HG02642 (cell line): ENCODE results near the gene HEG1.

ENCODE experiments used
- ATAC-seq: cut with Tn5 transposase; IDR thresholded peaks from one replicate; pipeline ENCODE4 v1.9.1; 2021; ENCODE audit warnings: mild to moderate bottlenecking; ENCODE audit not compliant: unreplicated experiment, poor library complexity

HEG1 gene

GRCh38 chr3:125051715-125052581 is 3.8 kb downstream of the HEG1 start:
- ATAC-seq, result no peak

GRCh38 chr3:125051205-125051604 is 4.6 kb downstream of the HEG1 start:
- no peak for ATAC-seq

GRCh38 chr3:125050488-125051090 is 5.2 kb downstream of the HEG1 start:
- ATAC-seq, result no peak

- ATAC-seq, result no peak
These were observed 7.5 kb downstream of the HEG1 start for GRCh38 chr3:125048282-125048681.

GRCh38 chr3:125045965-125046364 is 9.8 kb downstream of the HEG1 start:
- no peak for ATAC-seq

GRCh38 chr3:125045194-125045593 is 10.6 kb downstream of the HEG1 start:
- no peak for ATAC-seq

GRCh38 chr3:125043599-125044151 is 12.1 kb downstream of the HEG1 start:
- no peak for ATAC-seq

GRCh38 chr3:125042725-125043406 is 12.9 kb downstream of the HEG1 start:
- no peak for ATAC-seq

GRCh38 chr3:125039131-125040100 is 16.4 kb downstream of the HEG1 start:
- ATAC-seq, result no peak

GRCh38 chr3:125037498-125038150 is 18.2 kb downstream of the HEG1 start:
- no peak for ATAC-seq

- peak; percentile 56 for ATAC-seq
These were observed 20.6 kb downstream of the HEG1 start for GRCh38 chr3:125035217-125035616.

GRCh38 chr3:125033616-125034015 is 22.2 kb downstream of the HEG1 start:
- no peak for ATAC-seq

GRCh38 chr3:125033135-125033534 is 22.7 kb downstream of the HEG1 start:
- no peak for ATAC-seq

GRCh38 chr3:125032683-125033082 is 23.1 kb downstream of the HEG1 start:
- ATAC-seq, result no peak

GRCh38 chr3:125032100-125032643 is 23.6 kb downstream of the HEG1 start:
- ATAC-seq, result no peak

GRCh38 chr3:125031544-125031943 is 24.3 kb downstream of the HEG1 start:
- ATAC-seq, result no peak

- no peak for ATAC-seq
These were observed 27.1 kb downstream of the HEG1 start for GRCh38 chr3:125028657-125029056.

GRCh38 chr3:125025642-125026041 is 30.2 kb downstream of the HEG1 start:
- ATAC-seq, result no peak

- no peak for ATAC-seq
These were observed 31.0 kb downstream of the HEG1 start for GRCh38 chr3:125024817-125025216.
